ENCODE measurements around the gene PREX1.
"Not testable (repeated sequence)": the region's sequence is repeated elsewhere in the genome, so short reads cannot be mapped to it uniquely, and the experiment has no call there.

Gene PREX1

GRCh38 chr20:48827855-48828733, at the start of gene PREX1:
PREX1 (minus strand) TSS chr20:48827999; CDS start chr20:48827860, 139 bp downstream.
- H3K9ac ChIP-seq, result peak within 1 kb of the TSS; percentile 81
- peaks cover 46% of the 10 kb centered on the region for H3K27me3 ChIP-seq
- H4K20me1 ChIP-seq, result peaks cover 24% of the 10 kb centered on the region
- peak within 1 kb of the TSS; percentile 98 for H3K4me2 ChIP-seq
- no peaks in the 10 kb centered on the region for H3K9me3 ChIP-seq
- peak within 1 kb of the TSS; percentile 79 for H3K4me3 ChIP-seq
- peaks cover 56% of the 10 kb centered on the region for H3K4me1 ChIP-seq
- TF ChIP-seq Cebpa-rat (IDR thresholded peaks at IDR 0.05), result no peak
- H3K36me3 ChIP-seq, result no peaks in the 10 kb centered on the region
- peak within 1 kb of the TSS; percentile 80 for H3K27ac ChIP-seq

GRCh38 chr20:48877304-48877703, 49.5 kb upstream of the PREX1 start:
- Histone ChIP-seq H3K36me3 (no peaks in the 10 kb centered on the region), H3K4me1 (peaks cover 26% of the 10 kb centered on the region), H3K4me2 (no peak overlapping the region), H3K9me3 (no peaks in the 10 kb centered on the region), H3K27me3 (no peaks in the 10 kb centered on the region), H3K27ac (no peak overlapping the region), H4K20me1 (no peaks in the 10 kb centered on the region), H3K9ac (no peak overlapping the region), H3K4me3 (no peak overlapping the region)
- no peak for TF ChIP-seq Cebpa-rat (IDR thresholded peaks at IDR 0.05)

GRCh38 chr20:48875914-48876240, 48.1 kb upstream of the PREX1 start:
- TF ChIP-seq Cebpa-rat (IDR thresholded peaks at IDR 0.05), result no peak
- Histone ChIP-seq H4K20me1 (no peaks in the 10 kb centered on the region), H3K4me2 (peak overlapping the region; percentile 24; the same call in 1 of the 2 replicates), H3K36me3 (no peaks in the 10 kb centered on the region), H3K4me3 (no peak overlapping the region), H3K27me3 (no peaks in the 10 kb centered on the region), H3K9ac (no peak overlapping the region), H3K9me3 (no peaks in the 10 kb centered on the region), H3K27ac (no peak overlapping the region), H3K4me1 (peaks cover 27% of the 10 kb centered on the region)

- no peak for TF ChIP-seq Cebpa-rat (IDR thresholded peaks at IDR 0.05)
- no peaks in the 10 kb centered on the region for H3K9me3 ChIP-seq
- H3K4me3 ChIP-seq, result no peak overlapping the region
- H4K20me1 ChIP-seq, result no peaks in the 10 kb centered on the region
- H3K4me1 ChIP-seq, result peaks cover 27% of the 10 kb centered on the region
- no peaks in the 10 kb centered on the region for H3K36me3 ChIP-seq
- no peak overlapping the region for H3K9ac ChIP-seq
- H3K4me2 ChIP-seq, result peak overlapping the region; percentile 24; the same call in 1 of the 2 replicates
- H3K27ac ChIP-seq, result no peak overlapping the region
- no peaks in the 10 kb centered on the region for H3K27me3 ChIP-seq
Observed at GRCh38 chr20:48875233-48875913, 47.6 kb upstream of the PREX1 start.

GRCh38 chr20:48869442-48869841, 41.6 kb upstream of the PREX1 start:
- not testable (repeated sequence) for H4K20me1 ChIP-seq, H3K9me3 ChIP-seq, H3K27ac ChIP-seq, H3K27me3 ChIP-seq, H3K4me2 ChIP-seq, H3K4me3 ChIP-seq, H3K36me3 ChIP-seq, H3K9ac ChIP-seq
- H3K4me1 ChIP-seq, result peaks cover 32% of the 10 kb centered on the region

- H3K4me1 ChIP-seq, result peaks cover 36% of the 10 kb centered on the region
- no peaks in the 10 kb centered on the region for H4K20me1 ChIP-seq
- no peak overlapping the region for H3K9ac ChIP-seq
- no peaks in the 10 kb centered on the region for H3K9me3 ChIP-seq
- TF ChIP-seq Cebpa-rat (IDR thresholded peaks at IDR 0.05), result no peak
- H3K4me2 ChIP-seq, result peak overlapping the region; percentile 40
- no peaks in the 10 kb centered on the region for H3K36me3 ChIP-seq
- no peak overlapping the region for H3K27ac ChIP-seq
- no peaks in the 10 kb centered on the region for H3K27me3 ChIP-seq
- no peak overlapping the region for H3K4me3 ChIP-seq
Observed at GRCh38 chr20:48866936-48867335, 39.1 kb upstream of the PREX1 start.

GRCh38 chr20:48864738-48865318, 37.0 kb upstream of the PREX1 start:
- H3K27me3 ChIP-seq, result no peaks in the 10 kb centered on the region
- H3K4me1 ChIP-seq, result peaks cover 57% of the 10 kb centered on the region
- H4K20me1 ChIP-seq, result no peaks in the 10 kb centered on the region
- no peaks in the 10 kb centered on the region for H3K9me3 ChIP-seq
- H3K4me2 ChIP-seq, result peak overlapping the region; percentile 76
- no peaks in the 10 kb centered on the region for H3K36me3 ChIP-seq
- peak overlapping the region; percentile 25; the same call in 1 of the 2 replicates for H3K9ac ChIP-seq
- no peak for TF ChIP-seq Cebpa-rat (IDR thresholded peaks at IDR 0.05)
- no peak overlapping the region for H3K4me3 ChIP-seq
- no peak overlapping the region for H3K27ac ChIP-seq

- no peaks in the 10 kb centered on the region for H3K36me3 ChIP-seq
- no peak overlapping the region for H3K4me3 ChIP-seq
- H3K9ac ChIP-seq, result no peak overlapping the region
- no peak for TF ChIP-seq Cebpa-rat (IDR thresholded peaks at IDR 0.05)
- H3K4me2 ChIP-seq, result peak overlapping the region; percentile 76
- no peaks in the 10 kb centered on the region for H4K20me1 ChIP-seq
- H3K9me3 ChIP-seq, result no peaks in the 10 kb centered on the region
- peaks cover 63% of the 10 kb centered on the region for H3K4me1 ChIP-seq
- no peak overlapping the region for H3K27ac ChIP-seq
- no peaks in the 10 kb centered on the region for H3K27me3 ChIP-seq
Observed at GRCh38 chr20:48864254-48864653, 36.5 kb upstream of the PREX1 start.

- TF ChIP-seq Cebpa-rat (IDR thresholded peaks at IDR 0.05), result no peak
- H3K4me2 ChIP-seq, result peak overlapping the region; percentile 4; the same call in 1 of the 2 replicates
Observed at GRCh38 chr20:48862279-48862678, 34.5 kb upstream of the PREX1 start.

GRCh38 chr20:48861444-48861843, 33.6 kb upstream of the PREX1 start:
- no peak overlapping the region for H3K9ac ChIP-seq
- H3K4me1 ChIP-seq, result peaks cover 61% of the 10 kb centered on the region

More at GRCh38 chr20:48862279-48862678, 34.5 kb upstream of the PREX1 start:
- Histone ChIP-seq H3K4me3 (no peak overlapping the region), H4K20me1 (no peaks in the 10 kb centered on the region), H3K27me3 (no peaks in the 10 kb centered on the region), H3K36me3 (no peaks in the 10 kb centered on the region), H3K9me3 (no peaks in the 10 kb centered on the region), H3K4me1 (peaks cover 68% of the 10 kb centered on the region), H3K9ac (no peak overlapping the region), H3K27ac (no peak overlapping the region)

More at GRCh38 chr20:48861444-48861843, 33.6 kb upstream of the PREX1 start:
- Histone ChIP-seq H3K27me3 (no peaks in the 10 kb centered on the region), H3K27ac (no peak overlapping the region), H3K4me2 (peak overlapping the region; percentile 4; the same call in 1 of the 2 replicates), H3K4me3 (no peak overlapping the region), H3K9me3 (no peaks in the 10 kb centered on the region), H3K36me3 (no peaks in the 10 kb centered on the region), H4K20me1 (no peaks in the 10 kb centered on the region)
- TF ChIP-seq Cebpa-rat (IDR thresholded peaks at IDR 0.05), result no peak
